A549 (cell line): ENCODE data around the gene ALDH1L1. TPM values are rescaled to one million over a fixed set of nuclear protein-coding genes. Genes with fewer than 3 reads are reported as not detected.

Experiments
- ATAC-seq, 2 experiments: fragments of 200-7000 bp in 1 of 2; fragments of >200 bp in 1 of 2; cut with Nextera tagmentation in 1 of 2; cut with Tn5 transposase in 1 of 2; 3 replicates each; pipeline versions ENCODE4 v1.8.0 to v1.9.1; 2018 to 2020; ENCODE audit warnings: mild to moderate bottlenecking in 1 of 2, moderate library complexity in 1 of 2
- CTCF ChIA-PET: fragments of 300-600 bp; sonication (Branson Sonifier 250); formaldehyde crosslinking; extraction: SDS; loops from one replicate; lab custom pipeline; 2021; ENCODE audit warnings: antibody characterized with exemption, inconsistent platforms; lab: Yijun Ruan, JAX
- POLR2A ChIA-PET: fragments of 350-600 bp; formaldehyde crosslinking; extraction: SDS; loops from one replicate; lab custom pipeline; 2021; ENCODE audit warnings: antibody characterized with exemption, inconsistent platforms; lab: Yijun Ruan, JAX
- DNase-seq, 2 experiments: peaks; one replicate each; pipeline versions ENCODE4 v3.0.0 to v3.0.0-alpha.2; 2011 to 2016; ENCODE audit warnings: low read depth in 1 of 2, low spot score in 1 of 2
- FAIRE-seq: peaks from 2 replicates; lab custom pipeline; 2011; peaks lifted over from hg19 to GRCh38; lab: Jason Lieb, UNC
- H3K27ac ChIP-seq, 2 experiments: fragments of >200 bp; sonication (Bioruptor Twin); formaldehyde crosslinking; 3 replicates each; pipeline ENCODE4 v1.5.1; 2016 to 2017
- H3K4me1 ChIP-seq: fragments of >200 bp; sonication (Bioruptor Twin); formaldehyde crosslinking; 3 replicates; pipeline ENCODE4 v1.6.1; 2016
- H3K4me2 ChIP-seq: fragments of >200 bp; sonication (Bioruptor Twin); formaldehyde crosslinking; 3 replicates; pipeline ENCODE4 v1.6.1; 2016
- H3K4me3 ChIP-seq: fragments of >200 bp; sonication (Bioruptor Twin); formaldehyde crosslinking; 3 replicates; pipeline ENCODE4 v1.5.1; 2016
- H3K9me3 ChIP-seq: fragments of >200 bp; sonication (Bioruptor Twin); formaldehyde crosslinking; 3 replicates; pipeline ENCODE4 v1.6.1; 2016
- BHLHE40 ChIP-seq: IDR thresholded peaks from 2 replicates; pipeline ENCODE4 v1.6.1; 2012; ENCODE audit warnings: low read depth, low read length, inconsistent platforms
- CBX8 ChIP-seq: fragments of 200-600 bp; sonication (generic); IDR thresholded peaks from 2 replicates; pipeline ENCODE4 v1.6.1; 2016
- CEBPB ChIP-seq, 2 experiments: fragments of >200 bp in 1 of 2; sonication (Bioruptor Twin) in 1 of 2; formaldehyde crosslinking in 1 of 2; IDR thresholded peaks; 2 replicates each; pipeline ENCODE4 v1.6.1; 2012 to 2016
- CHD2 ChIP-seq: fragments of 150-350 bp; IDR thresholded peaks from 2 replicates; pipeline ENCODE4 v1.6.1; 2014; ENCODE audit warnings: low read length; ENCODE audit not compliant: partially characterized antibody
- CHD4 ChIP-seq: fragments of 200-600 bp; sonication (generic); IDR thresholded peaks from 2 replicates; pipeline ENCODE4 v1.6.1; 2016; ENCODE audit warnings: antibody characterized with exemption, mild to moderate bottlenecking, borderline replicate concordance
- EP300 ChIP-seq, 2 experiments: fragments of >200 bp; sonication (Bioruptor Twin); formaldehyde crosslinking; IDR thresholded peaks; 2 replicates in 1 of 2; 3 replicates in 1 of 2; pipeline ENCODE4 v1.6.1; 2016 to 2017
- ESRRA ChIP-seq: fragments of 150-350 bp; IDR thresholded peaks from 2 replicates; pipeline ENCODE4 v1.6.1; 2014; ENCODE audit warnings: mild to moderate bottlenecking, low read length, borderline replicate concordance
- FOSL2 ChIP-seq, 2 experiments: fragments of 450-650 bp in 1 of 2; fragments of >200 bp in 1 of 2; sonication (Bioruptor Twin) in 1 of 2; formaldehyde crosslinking; IDR thresholded peaks; 2 replicates each; pipeline versions ENCODE4 v1.5.0 to v1.6.1; 2016 to 2020; ENCODE audit warnings: mild to moderate bottlenecking in 1 of 2, moderate library complexity in 1 of 2
- GATA3 ChIP-seq: IDR thresholded peaks from 2 replicates; pipeline ENCODE4 v1.6.1; 2012; ENCODE audit warnings: borderline replicate concordance
- JUN ChIP-seq, 2 experiments: fragments of >200 bp; sonication (Bioruptor Twin); formaldehyde crosslinking; IDR thresholded peaks; 2 replicates in 1 of 2; 3 replicates in 1 of 2; pipeline ENCODE4 v1.6.1; 2016 to 2017
- JUNB ChIP-seq: fragments of >200 bp; sonication (Bioruptor Twin); formaldehyde crosslinking; IDR thresholded peaks from 2 replicates; pipeline ENCODE4 v1.6.1; 2016
- KDM5A ChIP-seq: fragments of 200-600 bp; sonication (generic); IDR thresholded peaks from 2 replicates; pipeline ENCODE4 v1.6.1; 2016; ENCODE audit warnings: antibody characterized with exemption, mild to moderate bottlenecking
- NR3C1 ChIP-seq: fragments of >200 bp; sonication (Bioruptor Twin); formaldehyde crosslinking; IDR thresholded peaks from 3 replicates; pipeline ENCODE4 v1.6.1; 2017
- POLR2AphosphoS2 ChIP-seq: conservative IDR thresholded peaks from 2 replicates; pipeline ENCODE4 v1.6.1; 2012; ENCODE audit warnings: low read length, improper control_type of control experiment, inconsistent platforms
- RCOR1 ChIP-seq: fragments of 150-350 bp; IDR thresholded peaks from 2 replicates; pipeline ENCODE4 v1.6.1; 2014; ENCODE audit warnings: antibody characterized with exemption, low read length, low read depth
- RFX5 ChIP-seq: fragments of 450-650 bp; IDR thresholded peaks from 2 replicates; pipeline ENCODE4 v1.7.1; 2014; ENCODE audit warnings: antibody characterized with exemption, mild to moderate bottlenecking, moderate library complexity
- TFCP2L1 ChIP-seq: fragments of 250-450 bp; sonication (Bioruptor Pico); IDR thresholded peaks from 2 replicates; pipeline ENCODE4 v1.5.0; 2021; ENCODE audit warnings: mild to moderate bottlenecking
- ZC3H11A ChIP-seq: fragments of 450-650 bp; IDR thresholded peaks from 2 replicates; pipeline ENCODE4 v1.6.1; 2014; ENCODE audit warnings: antibody characterized with exemption, mild to moderate bottlenecking
- ZSCAN20 ChIP-seq: fragments of 250-450 bp; sonication (Bioruptor Pico); IDR thresholded peaks from 2 replicates; pipeline ENCODE4 v1.8.0; 2022; ENCODE audit warnings: mild to moderate bottlenecking, moderate library complexity
- WGBS: methylation state at CpG from one replicate; pipeline ENCODE4 v1.1.6; 2017; ENCODE audit errors: missing lambda C conversion rate; 5-methylcytosine and 5-hydroxymethylcytosine counted together
- polyA plus RNA-seq, 4 experiments: library from polyadenylated mRNA; depleted of rRNA in 3 of 4; stranded (reverse); fragments of >200 nt; fragmentation: RNase III in 1 of 4; extraction: RNeasy Plus Mini Kit Qiagen cat#74134 plus additional on column Dnase treatment in 1 of 4; gene quantifications; 2 replicates in 3 of 4; 3 replicates in 1 of 4; pipeline ENCODE4 v1.2.3, GENCODE V29; 2011 to 2017
- TF ChIP-seq, protein P1 (sequence below): IDR thresholded peaks from 2 replicates; pipeline ENCODE4 v1.6.1; 2012; ENCODE audit warnings: low read depth, borderline replicate concordance
- TF ChIP-seq, protein P2 (sequence below): fragments of >200 bp; sonication (Bioruptor Twin); formaldehyde crosslinking; IDR thresholded peaks from 3 replicates; pipeline ENCODE4 v1.6.1; 2016
- TF ChIP-seq, protein P3 (sequence below): fragments of 250-450 bp; sonication (Bioruptor Pico); IDR thresholded peaks from 2 replicates; pipeline ENCODE4 v1.5.0; 2021; ENCODE audit warnings: mild to moderate bottlenecking, moderate library complexity, borderline replicate concordance
- TF ChIP-seq, protein P4 (sequence below): IDR thresholded peaks from 2 replicates; pipeline ENCODE4 v1.6.1; 2012
- TF ChIP-seq, protein P5 (sequence below): fragments of 450-650 bp; IDR thresholded peaks from 2 replicates; pipeline ENCODE4 v1.6.1; 2014; ENCODE audit warnings: antibody characterized with exemption
- TF ChIP-seq, protein P6 (sequence below): fragments of 150-350 bp; IDR thresholded peaks from 2 replicates; pipeline ENCODE4 v1.6.1; 2014; ENCODE audit warnings: low read depth, mild to moderate bottlenecking, low read length

Gene ALDH1L1
- polyA plus RNA-seq, 2 of the 4 experiments (the other 2 are of a cell fraction) = 0.14 to 0.18 TPM

DNA sequence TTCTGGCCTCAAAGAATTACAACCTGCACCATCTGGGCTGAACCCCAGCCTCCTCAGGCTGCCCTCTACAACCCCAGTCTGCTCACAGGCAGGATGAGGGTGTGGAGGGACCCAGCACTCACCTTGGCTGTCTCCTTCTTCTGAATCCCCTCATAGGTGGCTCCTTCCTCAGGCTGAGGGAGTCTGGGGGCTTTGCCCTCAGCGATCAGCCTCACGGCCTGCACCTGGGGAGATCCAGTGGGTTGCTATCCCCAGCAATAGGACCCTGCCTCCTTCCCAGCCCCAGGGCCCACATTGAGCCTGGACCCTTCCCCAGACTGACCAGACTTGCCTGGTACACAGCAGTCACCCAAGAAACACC, 25.1 kb downstream of the ALDH1L1 start:
- DNase-seq (no peak), FAIRE-seq (no peak), ATAC-seq (no peak)
- ChIA-PET CTCF (no interaction called here), POLR2A (no interaction called here)
- 90% methylated on average over 2 of the region's 2 CpGs for WGBS
- Histone ChIP-seq H3K4me3 (no peak overlapping the region), H3K9me3 (no peaks in the 10 kb centered on the region), H3K27ac (no peak overlapping the region), H3K4me1 (no peaks in the 10 kb centered on the region), H3K4me2 (no peak overlapping the region)
- TF ChIP-seq JUNB = no peak
- TF ChIP-seq, protein P1, sequence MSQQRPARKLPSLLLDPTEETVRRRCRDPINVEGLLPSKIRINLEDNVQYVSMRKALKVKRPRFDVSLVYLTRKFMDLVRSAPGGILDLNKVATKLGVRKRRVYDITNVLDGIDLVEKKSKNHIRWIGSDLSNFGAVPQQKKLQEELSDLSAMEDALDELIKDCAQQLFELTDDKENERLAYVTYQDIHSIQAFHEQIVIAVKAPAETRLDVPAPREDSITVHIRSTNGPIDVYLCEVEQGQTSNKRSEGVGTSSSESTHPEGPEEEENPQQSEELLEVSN = no peak
- TF ChIP-seq, protein P2, sequence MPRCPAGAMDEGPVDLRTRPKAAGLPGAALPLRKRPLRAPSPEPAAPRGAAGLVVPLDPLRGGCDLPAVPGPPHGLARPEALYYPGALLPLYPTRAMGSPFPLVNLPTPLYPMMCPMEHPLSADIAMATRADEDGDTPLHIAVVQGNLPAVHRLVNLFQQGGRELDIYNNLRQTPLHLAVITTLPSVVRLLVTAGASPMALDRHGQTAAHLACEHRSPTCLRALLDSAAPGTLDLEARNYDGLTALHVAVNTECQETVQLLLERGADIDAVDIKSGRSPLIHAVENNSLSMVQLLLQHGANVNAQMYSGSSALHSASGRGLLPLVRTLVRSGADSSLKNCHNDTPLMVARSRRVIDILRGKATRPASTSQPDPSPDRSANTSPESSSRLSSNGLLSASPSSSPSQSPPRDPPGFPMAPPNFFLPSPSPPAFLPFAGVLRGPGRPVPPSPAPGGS = no peak
- TF ChIP-seq, protein P3, sequence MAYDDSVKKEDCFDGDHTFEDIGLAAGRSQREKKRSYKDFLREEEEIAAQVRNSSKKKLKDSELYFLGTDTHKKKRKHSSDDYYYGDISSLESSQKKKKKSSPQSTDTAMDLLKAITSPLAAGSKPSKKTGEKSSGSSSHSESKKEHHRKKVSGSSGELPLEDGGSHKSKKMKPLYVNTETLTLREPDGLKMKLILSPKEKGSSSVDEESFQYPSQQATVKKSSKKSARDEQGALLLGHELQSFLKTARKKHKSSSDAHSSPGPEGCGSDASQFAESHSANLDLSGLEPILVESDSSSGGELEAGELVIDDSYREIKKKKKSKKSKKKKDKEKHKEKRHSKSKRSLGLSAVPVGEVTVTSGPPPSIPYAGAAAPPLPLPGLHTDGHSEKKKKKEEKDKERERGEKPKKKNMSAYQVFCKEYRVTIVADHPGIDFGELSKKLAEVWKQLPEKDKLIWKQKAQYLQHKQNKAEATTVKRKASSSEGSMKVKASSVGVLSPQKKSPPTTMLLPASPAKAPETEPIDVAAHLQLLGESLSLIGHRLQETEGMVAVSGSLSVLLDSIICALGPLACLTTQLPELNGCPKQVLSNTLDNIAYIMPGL (CRISPR knock-in tag) = no peak
- no peak for TF ChIP-seq ZSCAN20 (CRISPR knock-in tag)
- no peak for TF ChIP-seq TFCP2L1 (CRISPR knock-in tag)
- no peak for TF ChIP-seq KDM5A
- TF ChIP-seq FOSL2 (IDR thresholded peaks at IDR 0.05) = no peak
- TF ChIP-seq FOSL2 (CRISPR knock-in tag; IDR thresholded peaks at IDR 0.05) = no peak
- no peak for TF ChIP-seq CEBPB (IDR thresholded peaks at IDR 0.05)
- TF ChIP-seq EP300 (IDR thresholded peaks at IDR 0.05) = no peak
- no peak for TF ChIP-seq CHD2
- no peak for TF ChIP-seq JUN (IDR thresholded peaks at IDR 0.05)
- TF ChIP-seq, protein P4, sequence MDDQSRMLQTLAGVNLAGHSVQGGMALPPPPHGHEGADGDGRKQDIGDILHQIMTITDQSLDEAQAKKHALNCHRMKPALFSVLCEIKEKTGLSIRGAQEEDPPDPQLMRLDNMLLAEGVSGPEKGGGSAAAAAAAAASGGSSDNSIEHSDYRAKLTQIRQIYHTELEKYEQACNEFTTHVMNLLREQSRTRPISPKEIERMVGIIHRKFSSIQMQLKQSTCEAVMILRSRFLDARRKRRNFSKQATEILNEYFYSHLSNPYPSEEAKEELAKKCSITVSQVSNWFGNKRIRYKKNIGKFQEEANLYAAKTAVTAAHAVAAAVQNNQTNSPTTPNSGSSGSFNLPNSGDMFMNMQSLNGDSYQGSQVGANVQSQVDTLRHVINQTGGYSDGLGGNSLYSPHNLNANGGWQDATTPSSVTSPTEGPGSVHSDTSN = no peak
- TF ChIP-seq ZC3H11A = no peak

DNA sequence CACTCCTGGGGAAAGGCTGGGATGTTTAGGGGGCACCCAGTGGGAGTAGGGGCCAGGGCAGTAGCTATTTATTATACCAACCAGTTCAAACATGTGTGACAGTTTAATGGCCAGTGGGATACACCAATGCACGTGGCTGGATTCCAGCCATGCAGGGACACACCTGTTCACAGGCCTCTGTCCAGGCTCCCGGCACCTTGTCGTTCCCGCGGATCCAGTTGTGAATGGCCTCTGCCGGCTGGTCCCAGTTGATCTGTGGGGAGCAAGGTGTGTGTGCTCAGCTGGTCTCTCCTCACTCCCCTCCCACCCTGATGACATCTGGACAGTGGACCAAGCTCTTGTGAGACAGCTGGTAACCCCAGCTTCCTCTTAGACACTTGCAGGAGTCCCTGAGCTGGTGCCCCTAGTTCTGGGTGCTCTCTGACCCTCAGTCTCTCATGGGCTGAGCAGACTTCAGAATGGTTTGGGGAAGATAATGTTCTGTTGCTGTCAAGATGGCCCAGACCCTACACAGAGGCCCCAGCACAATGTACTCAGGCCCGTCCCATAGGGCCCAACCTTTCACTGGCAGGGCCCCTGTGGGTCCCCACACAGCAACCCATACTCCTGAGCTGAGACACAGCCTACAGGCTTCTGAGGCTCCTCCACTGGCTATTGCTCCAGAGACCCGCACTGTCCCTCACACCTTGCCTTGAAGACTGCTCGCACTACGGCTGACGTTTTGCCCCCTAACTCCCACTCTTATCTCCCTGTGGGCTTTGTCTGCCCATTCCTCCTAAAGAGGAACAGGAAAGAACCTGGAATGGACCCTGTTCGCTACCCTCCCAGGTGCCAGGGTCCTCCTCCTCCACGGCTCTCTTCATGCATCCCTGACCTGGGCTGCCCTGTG, 25.8 kb downstream of the ALDH1L1 start:
- ATAC-seq = no peak

More for the DNA sequence above, 25.8 kb downstream of the ALDH1L1 start:
- no peaks in the 10 kb centered on the region for H3K4me1 ChIP-seq
- FAIRE-seq = no peak
- no peak overlapping the region for H3K4me3 ChIP-seq
- no peak for DNase-seq
- H3K9me3 ChIP-seq = no peaks in the 10 kb centered on the region
- H3K4me2 ChIP-seq = no peak overlapping the region
- no peak for TF ChIP-seq ZSCAN20 (CRISPR knock-in tag)
- TF ChIP-seq, protein P5, sequence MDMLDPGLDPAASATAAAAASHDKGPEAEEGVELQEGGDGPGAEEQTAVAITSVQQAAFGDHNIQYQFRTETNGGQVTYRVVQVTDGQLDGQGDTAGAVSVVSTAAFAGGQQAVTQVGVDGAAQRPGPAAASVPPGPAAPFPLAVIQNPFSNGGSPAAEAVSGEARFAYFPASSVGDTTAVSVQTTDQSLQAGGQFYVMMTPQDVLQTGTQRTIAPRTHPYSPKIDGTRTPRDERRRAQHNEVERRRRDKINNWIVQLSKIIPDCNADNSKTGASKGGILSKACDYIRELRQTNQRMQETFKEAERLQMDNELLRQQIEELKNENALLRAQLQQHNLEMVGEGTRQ = no peak
- no peak for TF ChIP-seq JUN (IDR thresholded peaks at IDR 0.05)
- no peak for TF ChIP-seq NR3C1
- TF ChIP-seq CBX8 = no peak
- TF ChIP-seq GATA3 = no peak
- no peak for TF ChIP-seq RCOR1
- no peak for TF ChIP-seq ESRRA
- TF ChIP-seq BHLHE40 = no peak
- TF ChIP-seq POLR2AphosphoS2 = no peak
- TF ChIP-seq CHD4 = no peak
- no peak for TF ChIP-seq CHD2
- no peak for TF ChIP-seq RFX5
- TF ChIP-seq, protein P6, sequence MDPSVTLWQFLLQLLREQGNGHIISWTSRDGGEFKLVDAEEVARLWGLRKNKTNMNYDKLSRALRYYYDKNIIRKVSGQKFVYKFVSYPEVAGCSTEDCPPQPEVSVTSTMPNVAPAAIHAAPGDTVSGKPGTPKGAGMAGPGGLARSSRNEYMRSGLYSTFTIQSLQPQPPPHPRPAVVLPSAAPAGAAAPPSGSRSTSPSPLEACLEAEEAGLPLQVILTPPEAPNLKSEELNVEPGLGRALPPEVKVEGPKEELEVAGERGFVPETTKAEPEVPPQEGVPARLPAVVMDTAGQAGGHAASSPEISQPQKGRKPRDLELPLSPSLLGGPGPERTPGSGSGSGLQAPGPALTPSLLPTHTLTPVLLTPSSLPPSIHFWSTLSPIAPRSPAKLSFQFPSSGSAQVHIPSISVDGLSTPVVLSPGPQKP = no peak
- ChIA-PET POLR2A (no interaction called here), CTCF (no interaction called here)
- no peak overlapping the region for H3K27ac ChIP-seq
- WGBS = 80% methylated on average over 12 of the region's 13 CpGs
